Measurements from ENCODE around the gene IRAK4. TPM values are rescaled to one million over a fixed set of nuclear protein-coding genes. Genes with fewer than 3 reads are reported as not detected.

IRAK4 gene
- 2.7 to 5.6 TPM (median 4.6 TPM) in 5 replicates for total RNA-seq (2022; extraction: Qiagen RNA extraction; ENCODE audit: low read depth)

DNA sequence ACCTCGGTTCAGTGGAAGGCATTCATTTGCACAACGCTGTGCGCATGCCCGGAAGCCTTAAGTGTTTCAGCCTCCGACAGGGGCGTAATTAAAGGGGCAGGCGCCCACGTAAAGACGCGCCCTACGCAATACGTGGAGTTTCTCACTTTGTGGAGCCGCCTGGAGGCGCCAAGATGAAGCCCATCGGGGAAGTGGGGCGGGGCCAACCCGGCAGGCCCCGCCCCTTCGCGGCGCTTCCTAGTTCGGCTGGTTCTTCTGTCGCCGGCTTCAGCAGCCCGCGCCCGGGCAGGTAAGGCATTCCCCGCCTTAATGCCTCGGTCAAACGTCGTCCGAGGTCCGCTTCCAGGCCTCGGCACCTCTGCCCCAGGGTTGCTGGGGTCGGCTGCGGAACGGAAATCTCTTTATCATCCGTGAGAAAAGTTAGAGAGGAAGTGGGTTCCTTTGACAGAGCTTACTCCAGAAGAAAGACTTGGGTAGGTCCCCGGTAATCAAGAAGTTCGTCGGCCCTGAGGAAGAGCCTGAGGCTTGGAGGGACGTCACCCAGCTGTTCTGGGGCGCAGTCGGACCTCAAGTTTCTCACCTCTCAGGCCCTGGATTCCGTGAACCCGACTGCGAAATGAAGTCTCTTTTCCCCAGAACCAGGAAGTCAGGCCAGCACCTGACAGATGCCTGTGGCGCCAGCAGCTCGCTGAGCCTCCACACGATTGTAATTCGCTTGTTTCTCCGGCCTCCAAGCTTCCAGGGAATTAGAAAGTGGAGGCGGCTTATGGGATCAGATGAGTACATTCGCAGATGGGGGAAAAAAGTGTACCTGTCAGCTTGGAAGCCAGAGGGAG, at the start of gene IRAK4, which contains the start of gene PUS7L:
TSS of gene IRAK4 (plus strand) at position 224 of the 836 bp plus-strand sequence. CDS start 9,161 bp downstream, outside the sequence.
TSS of gene PUS7L (minus strand) at position 63 of the 836 bp plus-strand sequence. CDS start 3,545 bp downstream, outside the sequence.

DNA sequence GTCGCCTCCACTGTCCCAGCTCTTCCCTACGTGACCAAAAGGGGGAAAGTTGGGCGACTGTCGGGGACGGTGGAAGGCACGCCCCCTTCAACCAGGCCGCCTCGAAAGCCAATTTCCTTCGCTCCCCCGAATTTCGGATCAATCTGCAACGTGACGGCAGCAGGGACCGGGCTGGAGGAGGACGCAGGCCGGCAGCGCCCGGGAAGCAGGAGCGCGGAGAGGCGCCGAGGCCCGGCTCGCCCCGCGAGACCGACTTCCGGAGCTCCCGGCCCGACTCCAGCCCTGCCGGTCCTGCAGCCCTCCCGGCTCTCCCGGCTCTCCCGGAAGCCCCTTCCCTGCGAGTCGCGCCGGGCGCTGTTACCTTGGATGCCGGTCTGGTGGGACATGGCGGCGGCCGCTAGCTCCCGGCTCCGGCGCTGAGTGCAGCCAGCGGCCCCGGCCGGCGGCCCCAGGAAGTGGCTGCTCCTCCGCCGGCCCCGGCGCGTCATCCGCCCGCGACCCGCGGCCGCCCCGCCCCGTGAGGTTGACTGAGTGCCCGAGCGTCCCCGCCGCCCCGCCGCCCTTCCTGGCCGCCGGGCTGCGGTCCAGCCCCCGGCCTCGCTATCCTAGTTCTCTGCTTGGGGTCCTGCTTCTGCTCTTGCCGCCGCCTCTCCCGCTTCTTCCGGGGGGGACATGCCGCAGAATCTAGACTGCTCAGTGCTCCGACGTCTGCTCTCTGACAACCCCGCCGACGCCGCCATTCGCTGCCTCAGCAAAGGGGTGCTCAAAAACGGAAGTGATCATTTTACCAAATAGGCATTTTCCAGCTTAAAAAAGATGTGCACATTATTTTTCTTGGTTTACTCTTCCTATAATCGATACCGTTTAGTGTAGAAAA, 47.3 kb downstream of the IRAK4 start, which contains the start of gene TWF1:
TSS of gene TWF1 (minus strand) at position 458 of the 877 bp plus-strand sequence. CDS start at position 386, 72 bp downstream.

DNA sequence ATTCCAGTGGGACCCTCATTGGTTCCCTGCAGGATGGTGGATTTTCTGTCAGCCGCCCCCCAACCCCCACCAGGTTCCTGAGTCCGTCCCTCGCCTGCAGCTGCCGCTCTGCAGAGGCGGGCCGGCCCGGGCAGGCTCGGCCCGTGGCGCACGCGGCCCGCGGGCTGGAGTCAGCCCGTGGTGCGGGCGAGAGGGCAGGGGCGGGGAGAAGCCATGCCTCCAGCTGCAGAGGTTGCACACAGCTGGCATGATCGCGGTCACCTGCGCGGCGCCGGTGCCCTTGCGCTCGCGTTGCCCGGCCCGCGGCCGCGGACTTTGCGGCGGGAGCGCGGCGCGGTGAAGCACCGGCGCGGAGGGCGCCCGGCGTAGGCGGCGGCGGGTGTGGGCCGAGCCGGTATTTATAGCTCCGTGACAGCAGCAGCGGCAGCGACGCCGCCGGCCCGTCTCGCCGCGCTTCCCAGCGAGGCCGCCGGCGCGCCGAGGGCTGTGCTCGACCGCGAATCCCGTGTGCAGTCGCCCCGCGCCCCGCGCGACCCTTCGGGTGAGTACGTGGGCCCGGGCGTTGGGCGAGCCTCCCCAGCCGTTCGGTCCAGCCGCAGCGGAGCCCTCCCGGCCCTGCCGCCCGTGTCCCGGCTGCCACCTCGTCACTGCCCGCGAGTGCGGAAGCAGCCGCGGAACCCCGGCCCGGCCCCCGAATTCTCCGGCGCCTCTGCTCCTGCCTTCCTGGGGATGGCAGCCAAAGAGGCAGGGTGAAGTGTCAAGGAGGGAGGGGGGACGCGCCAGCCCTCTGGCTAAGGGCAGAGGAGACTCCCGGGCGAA, 77.1 kb downstream of the IRAK4 start, which contains the start of gene TMEM117:
TSS of gene TMEM117 (plus strand) at position 426 of the 819 bp plus-strand sequence.

Other genes with a start within 250 kb of the IRAK4 start
- not detected in 5 replicates for gene ADAMTS20, start 206.7 kb upstream of the IRAK4 start, total RNA-seq (2022; extraction: Qiagen RNA extraction; ENCODE audit: low read depth)
- 2.3 to 7.5 TPM (median 4.8 TPM) in 5 replicates for gene PUS7L, start 161 bp upstream of the IRAK4 start, total RNA-seq (2022; extraction: Qiagen RNA extraction; ENCODE audit: low read depth)
- gene TWF1, start 47.4 kb downstream of the IRAK4 start, total RNA-seq (2022; extraction: Qiagen RNA extraction; ENCODE audit: low read depth) = 59.3 to 91.9 TPM (median 74.2 TPM) in 5 replicates
- 1.4 to 3.2 TPM (median 2.1 TPM) in 5 replicates for gene TMEM117, start 77.1 kb downstream of the IRAK4 start, total RNA-seq (2022; extraction: Qiagen RNA extraction; ENCODE audit: low read depth)